OCI-LY3 (cell line): Measurements from ENCODE around the gene TNFRSF4.

ENCODE experiments used
- EZH2phosphoT487 ChIP-seq: fragments of 200-600 bp; shearing (Covaris generic); IDR thresholded peaks from 2 replicates; pipeline ENCODE4 v1.6.1; 2018; ENCODE audit warnings: antibody characterized with exemption, mixed run types, low read depth
- TF ChIP-seq, protein P1 (sequence below): fragments of 200-600, 300-600 bp; sonication (generic); IDR thresholded peaks from 2 replicates; pipeline ENCODE4 v1.5.1; 2014; ENCODE audit warnings: antibody characterized with exemption, low read length, low read depth

DNA sequence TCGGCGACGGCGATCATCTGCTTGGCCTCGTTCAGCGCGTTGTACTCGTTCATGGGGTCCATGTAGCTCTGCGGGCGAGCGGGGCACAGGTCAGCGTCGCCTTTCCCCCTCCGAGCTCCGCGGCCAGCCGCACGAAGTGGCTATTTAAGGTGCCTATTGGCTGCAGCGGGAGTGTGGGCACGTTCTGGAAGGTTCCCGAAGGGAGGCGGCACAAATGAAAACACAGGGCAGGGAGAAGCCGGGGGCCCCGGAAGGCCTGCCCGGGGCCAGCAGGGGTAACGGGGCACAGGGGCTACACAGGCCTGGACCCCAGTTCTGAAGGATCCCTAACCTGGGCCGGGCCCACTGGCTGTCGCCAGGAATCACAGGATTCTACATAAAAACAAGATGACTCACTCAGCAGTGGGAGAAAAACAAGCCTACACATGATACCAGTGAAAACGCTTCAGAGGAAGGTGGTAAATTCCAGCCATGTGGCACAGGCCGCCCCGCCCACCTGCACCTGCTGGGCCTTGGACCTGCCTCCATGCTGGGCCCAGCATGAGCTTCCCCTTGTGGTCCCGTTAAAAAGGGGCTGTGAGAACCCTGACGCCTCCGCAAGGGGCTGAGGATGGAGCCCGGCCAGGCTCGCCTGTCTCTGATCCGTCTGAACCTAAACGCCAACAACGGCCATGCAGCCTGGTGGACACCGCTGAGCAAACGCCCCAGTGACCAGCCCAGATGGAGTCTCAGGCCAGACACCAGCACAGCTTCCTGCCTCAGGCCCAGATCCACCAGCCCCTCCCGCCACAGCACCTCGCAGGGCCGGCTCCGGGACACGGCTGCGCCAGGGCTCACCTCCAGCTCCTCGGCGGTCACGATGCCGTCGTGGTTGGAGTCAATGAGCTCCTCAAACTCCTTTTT, 3.9 kb upstream of the TNFRSF4 start:
- TF ChIP-seq, protein P1, sequence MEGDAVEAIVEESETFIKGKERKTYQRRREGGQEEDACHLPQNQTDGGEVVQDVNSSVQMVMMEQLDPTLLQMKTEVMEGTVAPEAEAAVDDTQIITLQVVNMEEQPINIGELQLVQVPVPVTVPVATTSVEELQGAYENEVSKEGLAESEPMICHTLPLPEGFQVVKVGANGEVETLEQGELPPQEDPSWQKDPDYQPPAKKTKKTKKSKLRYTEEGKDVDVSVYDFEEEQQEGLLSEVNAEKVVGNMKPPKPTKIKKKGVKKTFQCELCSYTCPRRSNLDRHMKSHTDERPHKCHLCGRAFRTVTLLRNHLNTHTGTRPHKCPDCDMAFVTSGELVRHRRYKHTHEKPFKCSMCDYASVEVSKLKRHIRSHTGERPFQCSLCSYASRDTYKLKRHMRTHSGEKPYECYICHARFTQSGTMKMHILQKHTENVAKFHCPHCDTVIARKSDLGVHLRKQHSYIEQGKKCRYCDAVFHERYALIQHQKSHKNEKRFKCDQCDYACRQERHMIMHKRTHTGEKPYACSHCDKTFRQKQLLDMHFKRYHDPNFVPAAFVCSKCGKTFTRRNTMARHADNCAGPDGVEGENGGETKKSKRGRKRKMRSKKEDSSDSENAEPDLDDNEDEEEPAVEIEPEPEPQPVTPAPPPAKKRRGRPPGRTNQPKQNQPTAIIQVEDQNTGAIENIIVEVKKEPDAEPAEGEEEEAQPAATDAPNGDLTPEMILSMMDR: no peak
- no peak for TF ChIP-seq EZH2phosphoT487
